NCI-H69 (cell line): ENCODE measurements around the gene CYBA.

Source experiments
- DNase-seq: peaks from one replicate; lab custom pipeline; 2025; lab: John Stamatoyannopoulos, UW

The CYBA gene

GRCh38 chr16:88645455-88645854 lies 5.4 kb downstream of the CYBA start:
- DNase-seq = no peak

- DNase-seq = no peak
Observed at GRCh38 chr16:88643644-88643932, 7.3 kb downstream of the CYBA start.

- no peak for DNase-seq
Observed at GRCh38 chr16:88642881-88643643, 7.8 kb downstream of the CYBA start.

GRCh38 chr16:88640498-88641247 lies 10.2 kb downstream of the CYBA start:
- DNase-seq = no peak

GRCh38 chr16:88640039-88640495 lies 10.8 kb downstream of the CYBA start:
- no peak for DNase-seq

GRCh38 chr16:88639231-88640038 lies 11.4 kb downstream of the CYBA start:
- no peak for DNase-seq

GRCh38 chr16:88638323-88639230 lies 12.3 kb downstream of the CYBA start, which contains the start of gene IL17C:
TSS of gene IL17C (plus strand) at chr16:88638572. CDS start at chr16:88638642, 70 bp downstream.
- peak; percentile 81 for DNase-seq

- no peak for DNase-seq
Observed at GRCh38 chr16:88636488-88637265, 14.2 kb downstream of the CYBA start.

- DNase-seq = peak; percentile 44
Observed at GRCh38 chr16:88635671-88636319, 15.1 kb downstream of the CYBA start.

GRCh38 chr16:88634994-88635670 lies 15.7 kb downstream of the CYBA start:
- peak; percentile 5 for DNase-seq

GRCh38 chr16:88634141-88634993 lies 16.5 kb downstream of the CYBA start:
- DNase-seq = no peak

- DNase-seq = no peak
Observed at GRCh38 chr16:88633684-88634140, 17.1 kb downstream of the CYBA start.

GRCh38 chr16:88632587-88632930 lies 18.3 kb downstream of the CYBA start:
- no peak for DNase-seq

GRCh38 chr16:88631920-88632586 lies 18.8 kb downstream of the CYBA start:
- DNase-seq = no peak

GRCh38 chr16:88631384-88631783 lies 19.5 kb downstream of the CYBA start:
- DNase-seq = no peak

- no peak for DNase-seq
Observed at GRCh38 chr16:88630941-88631340, 19.9 kb downstream of the CYBA start.

- no peak for DNase-seq
Observed at GRCh38 chr16:88630433-88630832, 20.4 kb downstream of the CYBA start.

- no peak for DNase-seq
Observed at GRCh38 chr16:88629835-88630234, 21.0 kb downstream of the CYBA start.
